Measurements from ENCODE around the gene FAM117B. TPM values are rescaled to one million over a fixed set of nuclear protein-coding genes. Genes with fewer than 3 reads are reported as not detected.
A peak's percentile ranks its signal among the peaks of the same experiment; 100 is the strongest.

FAM117B gene
- total RNA-seq, 1 donor from 2014 or later: 7.2 TPM

GRCh38 chr2:202771741-202772460, 137.1 kb downstream of the FAM117B start:
- no peak for TF ChIP-seq CTCF (IDR thresholded peaks at IDR 0.05; ENCODE audit: insufficient read depth, low read depth, low read length)
- TF ChIP-seq EZH2 (IDR thresholded peaks at IDR 0.05; ENCODE audit: insufficient read depth, low read length): no peak
- Histone ChIP-seq H3K4me1 (ENCODE audit: insufficient read depth, low read length) (no peaks in the 10 kb centered on the region), H3K9ac (ENCODE audit: low read length) (no peak overlapping the region), H3K79me2 (ENCODE audit: insufficient read depth, low read length) (no peaks in the 10 kb centered on the region), H2AFZ (ENCODE audit: low read depth, low read length) (no peak overlapping the region), H3K4me3 (ENCODE audit: insufficient read depth, low read depth, low read length) (no peak overlapping the region), H3K9me3 (ENCODE audit: insufficient read depth, low read depth, low read length) (no peaks in the 10 kb centered on the region), H3K27me3 (ENCODE audit: insufficient read depth, low read length) (no peaks in the 10 kb centered on the region), H3K4me2 (ENCODE audit: low read length) (no peak overlapping the region), H3K36me3 (ENCODE audit: insufficient read depth, low read length) (no peaks in the 10 kb centered on the region), H3K27ac (ENCODE audit: low read depth, low read length) (no peak overlapping the region), H4K20me1 (ENCODE audit: insufficient read depth, low read length) (no peaks in the 10 kb centered on the region)
- DNase-seq (ENCODE audit: low read depth) (peak; percentile 29), FAIRE-seq (no peak)
- H3K27ac Mint-ChIP-seq (ENCODE audit: unreplicated experiment): no peak overlapping the region
- no peak overlapping the region for H3K4me3 Mint-ChIP-seq (ENCODE audit: unreplicated experiment)
- no peaks in the 10 kb centered on the region for H3K4me1 Mint-ChIP-seq (ENCODE audit: low read depth, unreplicated experiment)
- H3K9me3 Mint-ChIP-seq (ENCODE audit: unreplicated experiment): no peaks in the 10 kb centered on the region
- H3K36me3 Mint-ChIP-seq (ENCODE audit: low read depth, unreplicated experiment): peaks cover 2% of the 10 kb centered on the region
- H3K27me3 Mint-ChIP-seq (ENCODE audit: low read depth, unreplicated experiment): no peaks in the 10 kb centered on the region

- no peak overlapping the region for H3K4me2 ChIP-seq (ENCODE audit: low read length)
- no peaks in the 10 kb centered on the region for H3K27me3 ChIP-seq (ENCODE audit: insufficient read depth, low read length)
- Mint-ChIP-seq H3K36me3 (ENCODE audit: low read depth, unreplicated experiment) (peaks cover 2% of the 10 kb centered on the region), H3K27me3 (ENCODE audit: low read depth, unreplicated experiment) (no peaks in the 10 kb centered on the region), H3K4me1 (ENCODE audit: low read depth, unreplicated experiment) (no peaks in the 10 kb centered on the region), H3K27ac (ENCODE audit: unreplicated experiment) (no peak overlapping the region), H3K4me3 (ENCODE audit: unreplicated experiment) (no peak overlapping the region), H3K9me3 (ENCODE audit: unreplicated experiment) (no peaks in the 10 kb centered on the region)
- H3K9me3 ChIP-seq (ENCODE audit: insufficient read depth, low read depth, low read length): no peaks in the 10 kb centered on the region
- no peaks in the 10 kb centered on the region for H3K4me1 ChIP-seq (ENCODE audit: insufficient read depth, low read length)
- no peak for TF ChIP-seq EZH2 (IDR thresholded peaks at IDR 0.05; ENCODE audit: insufficient read depth, low read length)
- no peak for TF ChIP-seq CTCF (IDR thresholded peaks at IDR 0.05; ENCODE audit: insufficient read depth, low read depth, low read length)
- no peak overlapping the region for H3K4me3 ChIP-seq (ENCODE audit: insufficient read depth, low read depth, low read length)
- no peak overlapping the region for H3K27ac ChIP-seq (ENCODE audit: low read depth, low read length)
- no peaks in the 10 kb centered on the region for H3K79me2 ChIP-seq (ENCODE audit: insufficient read depth, low read length)
- no peaks in the 10 kb centered on the region for H4K20me1 ChIP-seq (ENCODE audit: insufficient read depth, low read length)
- no peak for DNase-seq (ENCODE audit: low read depth)
- no peak overlapping the region for H3K9ac ChIP-seq (ENCODE audit: low read length)
- FAIRE-seq: no peak
- H2AFZ ChIP-seq (ENCODE audit: low read depth, low read length): no peak overlapping the region
- no peaks in the 10 kb centered on the region for H3K36me3 ChIP-seq (ENCODE audit: insufficient read depth, low read length)
Observed at GRCh38 chr2:202773301-202773973, 138.7 kb downstream of the FAM117B start.

GRCh38 chr2:202774104-202774503, 139.3 kb downstream of the FAM117B start:
- FAIRE-seq (no peak), DNase-seq (ENCODE audit: low read depth) (no peak)
- no peak overlapping the region for H3K9ac ChIP-seq (ENCODE audit: low read length)
- peaks cover 2% of the 10 kb centered on the region for H3K36me3 Mint-ChIP-seq (ENCODE audit: low read depth, unreplicated experiment)
- H3K9me3 ChIP-seq (ENCODE audit: insufficient read depth, low read depth, low read length): no peaks in the 10 kb centered on the region
- H3K79me2 ChIP-seq (ENCODE audit: insufficient read depth, low read length): no peaks in the 10 kb centered on the region
- no peaks in the 10 kb centered on the region for H3K36me3 ChIP-seq (ENCODE audit: insufficient read depth, low read length)
- TF ChIP-seq EZH2 (IDR thresholded peaks at IDR 0.05; ENCODE audit: insufficient read depth, low read length): no peak
- no peak for TF ChIP-seq CTCF (IDR thresholded peaks at IDR 0.05; ENCODE audit: insufficient read depth, low read depth, low read length)
- no peaks in the 10 kb centered on the region for H3K27me3 ChIP-seq (ENCODE audit: insufficient read depth, low read length)
- H3K4me2 ChIP-seq (ENCODE audit: low read length): no peak overlapping the region
- H4K20me1 ChIP-seq (ENCODE audit: insufficient read depth, low read length): no peaks in the 10 kb centered on the region
- H3K4me1 ChIP-seq (ENCODE audit: insufficient read depth, low read length): no peaks in the 10 kb centered on the region
- no peak overlapping the region for H3K27ac Mint-ChIP-seq (ENCODE audit: unreplicated experiment)
- H3K4me1 Mint-ChIP-seq (ENCODE audit: low read depth, unreplicated experiment): no peaks in the 10 kb centered on the region
- H3K9me3 Mint-ChIP-seq (ENCODE audit: unreplicated experiment): no peaks in the 10 kb centered on the region
- no peak overlapping the region for H3K4me3 ChIP-seq (ENCODE audit: insufficient read depth, low read depth, low read length)
- no peaks in the 10 kb centered on the region for H3K27me3 Mint-ChIP-seq (ENCODE audit: low read depth, unreplicated experiment)
- no peak overlapping the region for H3K4me3 Mint-ChIP-seq (ENCODE audit: unreplicated experiment)
- H3K27ac ChIP-seq (ENCODE audit: low read depth, low read length): no peak overlapping the region
- no peak overlapping the region for H2AFZ ChIP-seq (ENCODE audit: low read depth, low read length)
